ENCODE data around the gene CAST. TPM values are rescaled to one million over a fixed set of nuclear protein-coding genes. Genes with fewer than 3 reads are reported as not detected.

CAST gene
- total RNA-seq, 1 experiment from 2014 or later: 52.3 TPM

GRCh38 chr5:96753017-96753397, 90.8 kb downstream of the CAST start:
- Histone ChIP-seq H3K56ac (ENCODE audit: insufficient read length, low read depth, low read length) (no peak overlapping the region), H3K4ac (ENCODE audit: low read depth, low read length) (no peak overlapping the region), H3T11ph (ENCODE audit: low read length) (no peak overlapping the region), H2BK120ac (ENCODE audit: low read depth, low read length, poor library complexity, severe bottlenecking) (no peak overlapping the region), H3K27ac (ENCODE audit: insufficient read length, low read depth, low read length) (no peak overlapping the region), H2AK5ac (ENCODE audit: insufficient read length, low read length) (no peak overlapping the region), H2BK12ac (ENCODE audit: insufficient read length, low read depth, low read length) (no peak overlapping the region), H4K8ac (replicated peaks; ENCODE audit: insufficient read length, low read depth, low read length) (no peak overlapping the region), H3K18ac (ENCODE audit: insufficient read length, low read depth, low read length) (no peak overlapping the region), H3K27me3 (ENCODE audit: insufficient read depth, low read length) (no peaks in the 10 kb centered on the region; the same call in 1 of the 2 replicates), H2BK15ac (ENCODE audit: low read depth, low read length) (no peak overlapping the region), H4K91ac (ENCODE audit: insufficient read length, low read depth, low read length) (no peak overlapping the region), H3K14ac (ENCODE audit: insufficient read depth, low read length) (no peak overlapping the region), H2AFZ (ENCODE audit: low read length) (no peak overlapping the region), H4K5ac (ENCODE audit: insufficient read length, low read depth, low read length) (no peak overlapping the region), H3K4me2 (ENCODE audit: insufficient read depth, insufficient read length, low read length) (no peak overlapping the region), H3K23me2 (ENCODE audit: insufficient read length, low read depth, low read length, poor library complexity, severe bottlenecking) (no peaks in the 10 kb centered on the region), H3K23ac (ENCODE audit: insufficient read length, low read depth, low read length) (no peak overlapping the region), H3K4me1 (ENCODE audit: insufficient read depth, low read length) (no peaks in the 10 kb centered on the region), H4K20me1 (ENCODE audit: control insufficient read depth, insufficient read depth, insufficient read length) (no peaks in the 10 kb centered on the region), H3K79me1 (ENCODE audit: insufficient read depth, low read depth, low read length, poor library complexity, severe bottlenecking) (no peaks in the 10 kb centered on the region), H2BK5ac (ENCODE audit: insufficient read length, low read length) (no peak overlapping the region), H3K79me2 (ENCODE audit: insufficient read depth, low read length) (peaks cover 2% of the 10 kb centered on the region; the same call in 1 of the 2 replicates), H3K9ac (ENCODE audit: extremely low read depth, insufficient read length, low read length) (no peak overlapping the region), H3K9me3 (ENCODE audit: control insufficient read depth, low read depth, low read length) (no peaks in the 10 kb centered on the region), H2BK20ac (ENCODE audit: low read depth, low read length, poor library complexity, severe bottlenecking) (no peak overlapping the region)
- H3K27ac Mint-ChIP-seq: peak overlapping the region in 1 of 3 experiments; percentile 28; a peak in 1 of 7 replicates
- H3K4me1 Mint-ChIP-seq: no peaks in the 10 kb centered on the region
- H3K36me3 Mint-ChIP-seq (ENCODE audit: insufficient read depth in 1 of 3, low read depth in 3 of 3): peaks cover 0 to 24% (median 0%) of the 10 kb centered on the region in 3 experiments; a peak in 2 of 7 replicates
- H3K27me3 Mint-ChIP-seq (ENCODE audit: low read depth): no peaks in the 10 kb centered on the region
- no CpG with 5 or more reads among the region's 4 CpGs for WGBS (ENCODE audit: extremely low coverage, insufficient read length, low lambda C conversion rate)
- no peak for TF ChIP-seq CTCF (conservative IDR thresholded peaks at IDR 0.05)
- no peak overlapping the region for H3K4me3 Mint-ChIP-seq
- no peaks in the 10 kb centered on the region for H3K9me3 Mint-ChIP-seq
- DNase-seq: no peak

All from H9 (cell line).